Panc1 (cell line): ENCODE measurements around the gene MARK4. TPM values are rescaled to one million over a fixed set of nuclear protein-coding genes. Genes with fewer than 3 reads are reported as not detected.

Source experiments
- ATAC-seq: fragments of 200-7000 bp; cut with Tn5 transposase; 2 replicates; pipeline ENCODE4 v1.9.1; 2020; ENCODE audit warnings: mild to moderate bottlenecking, moderate library complexity
- BruUV-seq: library from RNA; stranded (reverse); fragments of 400-500 nt; replicated peaks from 2 replicates; lab custom pipeline; 2021; lab: Mats Ljungman, UMichigan
- CTCF ChIA-PET: fragments of 300-600 bp; sonication (Branson Sonifier 250); formaldehyde crosslinking; loops from one replicate; lab custom pipeline; 2022; ENCODE audit warnings: antibody characterized with exemption; lab: Charles Lee
- POLR2A ChIA-PET: fragments of 300-600 bp; sonication (Branson Sonifier 250); formaldehyde crosslinking; loops from one replicate; lab custom pipeline; 2022; ENCODE audit warnings: antibody characterized with exemption; lab: Charles Lee
- DNase-seq: peaks from one replicate; pipeline ENCODE4 v3.0.0-alpha.2; 2010; ENCODE audit warnings: low read depth, low spot score
- H3K27ac ChIP-seq: 2 replicates; pipeline ENCODE4 v1.5.1; 2011; ENCODE audit warnings: mild to moderate bottlenecking, low read length, inconsistent platforms
- H3K27me3 ChIP-seq: fragments of 200-500 bp; sonication (Bioruptor generic); 2 replicates; pipeline ENCODE4 v1.6.0; 2014; ENCODE audit warnings: low read length, inconsistent platforms; ENCODE audit not compliant: control insufficient read depth, insufficient read depth
- H3K36me3 ChIP-seq: fragments of 200-500 bp; sonication (Bioruptor generic); 2 replicates; pipeline ENCODE4 v1.5.1; 2014; ENCODE audit warnings: inconsistent platforms, mild to moderate bottlenecking, low read length, moderate library complexity; ENCODE audit not compliant: control insufficient read depth, insufficient read depth
- H3K4me1 ChIP-seq: 2 replicates; pipeline ENCODE4 v1.5.1; 2011; ENCODE audit warnings: inconsistent platforms, mild to moderate bottlenecking, low read length, moderate library complexity; ENCODE audit not compliant: control insufficient read depth, insufficient read depth
- H3K4me3 ChIP-seq, 2 experiments: 2 replicates each; pipeline ENCODE4 v1.5.1; 2011 to 2012; ENCODE audit warnings: low read depth in 2 of 2, low read length in 2 of 2, mild to moderate bottlenecking in 2 of 2, inconsistent platforms in 1 of 2, moderate library complexity in 1 of 2
- H3K9me3 ChIP-seq: fragments of 200-500 bp; sonication (Bioruptor generic); 2 replicates; pipeline ENCODE4 v1.5.1; 2014; ENCODE audit warnings: low read depth, mild to moderate bottlenecking, inconsistent platforms, low read length, moderate library complexity; ENCODE audit not compliant: control insufficient read depth, insufficient read depth
- CTCF ChIP-seq: fragments of 450-650 bp; IDR thresholded peaks from 2 replicates; pipeline ENCODE4 v1.5.1; 2017; ENCODE audit warnings: mild to moderate bottlenecking
- POLR2AphosphoS5 ChIP-seq: IDR thresholded peaks from 2 replicates; pipeline ENCODE4 v1.6.1; 2012; ENCODE audit warnings: mild to moderate bottlenecking, low read depth, low read length, moderate library complexity
- REST ChIP-seq, 2 experiments: IDR thresholded peaks; 2 replicates each; pipeline ENCODE4 v1.6.1; 2011 to 2012; ENCODE audit warnings: low read depth in 2 of 2, control low read depth in 1 of 2, low read length in 1 of 2, mild to moderate bottlenecking in 1 of 2, moderate library complexity in 1 of 2; ENCODE audit not compliant: insufficient read depth in 1 of 2
- SIN3A ChIP-seq: IDR thresholded peaks from 2 replicates; pipeline ENCODE4 v1.6.1; 2012; ENCODE audit warnings: low read depth, mild to moderate bottlenecking, low read length, moderate library complexity, borderline replicate concordance; ENCODE audit not compliant: insufficient read depth
- TCF7L2 ChIP-seq: IDR thresholded peaks from 2 replicates; pipeline ENCODE4 v1.6.1; 2011; ENCODE audit warnings: mild to moderate bottlenecking, low read depth, low read length, inconsistent platforms
- in situ Hi-C: cut with HindIII; loops from 2 replicates; pipeline ENCODE4 v1.10.0; 2016; ENCODE audit warnings: low sequenced_read_pairs, low pct_unique_long_range_greater_than_20kb
- intact Hi-C: fragments of 100-400 bp; cut with micrococcal nuclease; formaldehyde crosslinking; loops from one replicate; pipeline ENCODE4 v1.10.0; 2022; ENCODE audit not compliant: unreplicated experiment
- total RNA-seq: library from RNA; stranded (reverse); gene quantifications from one replicate; pipeline ENCODE4 v1.2.1, GENCODE V29; 2021; ENCODE audit not compliant: unreplicated experiment

The MARK4 gene
- total RNA-seq, 1 experiment from 2014 or later: 21.6 TPM

GRCh38 chr19:45218426-45218825 is 32.6 kb upstream of the MARK4 start:
- Histone ChIP-seq H3K27me3 (no peaks in the 10 kb centered on the region), H3K36me3 (no peaks in the 10 kb centered on the region), H3K4me1 (no peaks in the 10 kb centered on the region), H3K4me3 (no peak overlapping the region), H3K27ac (no peak overlapping the region), H3K9me3 (no peaks in the 10 kb centered on the region)
- TF ChIP-seq POLR2AphosphoS5 (no peak), CTCF (no peak), REST (IDR thresholded peaks at IDR 0.05; ENCODE audit: insufficient read depth in 1 of 2, low read depth in 2 of 2, low read length in 1 of 2) (no peak), TCF7L2 (no peak), SIN3A (no peak)
- DNase-seq (no peak), ATAC-seq (no peak)
- ChIA-PET CTCF (no interaction called here), POLR2A (no interaction called here)
- in situ Hi-C loops (no loop called here), intact Hi-C loops (no loop called here)
- no TSS peak for BruUV-seq

- Histone ChIP-seq H3K27me3 (no peaks in the 10 kb centered on the region), H3K4me1 (no peaks in the 10 kb centered on the region), H3K27ac (no peak overlapping the region), H3K36me3 (no peaks in the 10 kb centered on the region), H3K4me3 (no peak overlapping the region), H3K9me3 (no peaks in the 10 kb centered on the region)
- ATAC-seq: no peak
- ChIA-PET POLR2A (no interaction called here), CTCF (interaction anchor here (0.7 kb wide), 1 partner anchor 52 kb away, joined by 8 read pairs; no protein-coding TSS in a partner anchor)
- BruUV-seq: no TSS peak
- in situ Hi-C loops (no loop called here), intact Hi-C loops (no loop called here)
- DNase-seq: no peak
- TF ChIP-seq POLR2AphosphoS5 (no peak), SIN3A (no peak)
Observed at GRCh38 chr19:45218911-45219743, 31.9 kb upstream of the MARK4 start.

GRCh38 chr19:45222724-45223123 is 28.3 kb upstream of the MARK4 start:
- Histone ChIP-seq H3K36me3 (no peaks in the 10 kb centered on the region), H3K27me3 (no peaks in the 10 kb centered on the region), H3K4me1 (no peaks in the 10 kb centered on the region), H3K27ac (no peak overlapping the region), H3K9me3 (no peaks in the 10 kb centered on the region), H3K4me3 (no peak overlapping the region)
- no TSS peak for BruUV-seq
- POLR2A ChIA-PET: no interaction called here
- in situ Hi-C loops: no loop called here
- CTCF ChIA-PET: no interaction called here
- ATAC-seq (no peak), DNase-seq (no peak)
- intact Hi-C loops: no loop called here
- TF ChIP-seq TCF7L2 (no peak), CTCF (no peak), POLR2AphosphoS5 (no peak)
